K562 (cell line): ENCODE measurements around the gene SLC18B1. TPM values are rescaled to one million over a fixed set of nuclear protein-coding genes. Genes with fewer than 3 reads are reported as not detected.

Experiments used
- ATAC-seq: fragments of 200-7000 bp; cut with Tn5 transposase; 3 replicates; pipeline ENCODE4 v1.9.1; 2020; ENCODE audit warnings: moderate library complexity
- BruUV-seq: library from RNA; stranded (reverse); fragments of 400-500 nt; replicated peaks from 2 replicates; lab custom pipeline; 2021; lab: Mats Ljungman, UMichigan
- CTCF ChIA-PET: fragments of 300-600 bp; formaldehyde crosslinking; extraction: SDS; loops from one replicate; lab custom pipeline; 2021; ENCODE audit warnings: low intra/inter-chr PET ratio; lab: Yijun Ruan, JAX
- POLR2A ChIA-PET: fragments of 300-600, 350-650 bp; sonication (Branson Sonifier 250); formaldehyde crosslinking; extraction: SDS; loops from one replicate; lab custom pipeline; 2021; ENCODE audit warnings: antibody characterized with exemption, inconsistent platforms; lab: Yijun Ruan, JAX
- DNase-seq, 4 experiments: peaks; one replicate each; pipeline versions ENCODE4 v3.0.0 to v3.0.0-alpha.2; 2011 to 2018; ENCODE audit warnings: low spot score in 3 of 4, mixed read lengths in 3 of 4; ENCODE audit errors: extremely low read depth in 1 of 4
- FAIRE-seq: peaks from 2 replicates; lab custom pipeline; 2011; peaks lifted over from hg19 to GRCh38; lab: Jason Lieb, UNC
- H2AFZ ChIP-seq: 2 replicates; pipeline ENCODE4 v1.6.0; 2011; ENCODE audit warnings: low read depth, low read length, control low read depth, inconsistent platforms
- H3K27ac ChIP-seq: fragments of 200-600 bp; 3 replicates; pipeline ENCODE4 v1.8.0; 2011; ENCODE audit warnings: low read depth, mild to moderate bottlenecking, control low read depth, inconsistent platforms, low read length, moderate library complexity, mixed read lengths; ENCODE audit errors: extremely low read depth
- H3K27me3 ChIP-seq, 2 experiments: fragments of 300-600 bp in 1 of 2; 2 replicates in 1 of 2; 3 replicates in 1 of 2; pipeline versions ENCODE4 v1.6.0 to v1.8.0; 2011; ENCODE audit warnings: inconsistent platforms in 2 of 2, low read length in 2 of 2, mild to moderate bottlenecking in 1 of 2, mixed read lengths in 1 of 2, moderate library complexity in 1 of 2; ENCODE audit not compliant: control insufficient read depth in 2 of 2, insufficient read depth in 2 of 2
- H3K36me3 ChIP-seq: fragments of 300-600 bp; 3 replicates; pipeline ENCODE4 v1.8.0; 2011; ENCODE audit warnings: mild to moderate bottlenecking, low read length, inconsistent platforms; ENCODE audit not compliant: control insufficient read depth, insufficient read depth
- H3K4me1 ChIP-seq, 2 experiments: fragments of 200-600 bp in 1 of 2; replicated peaks in 1 of 2; 2 replicates in 1 of 2; 3 replicates in 1 of 2; pipeline versions ENCODE4 v1.5.1 to v1.8.0; 2011; ENCODE audit warnings: inconsistent platforms in 2 of 2, low read length in 2 of 2, mild to moderate bottlenecking in 1 of 2, mixed read lengths in 1 of 2, moderate library complexity in 1 of 2; ENCODE audit not compliant: control insufficient read depth in 2 of 2, insufficient read depth in 2 of 2
- H3K4me2 ChIP-seq: 2 replicates; pipeline ENCODE4 v1.6.1; 2011; ENCODE audit warnings: low read length, control low read depth, inconsistent platforms, mixed read lengths; ENCODE audit not compliant: insufficient read depth
- H3K4me3 ChIP-seq: fragments of 200-600 bp; sonication (generic), shearing (Covaris generic); 2 replicates; pipeline ENCODE4 v1.5.1; 2016; ENCODE audit warnings: control low read depth, inconsistent platforms
- H3K79me2 ChIP-seq: fragments of 200-600 bp; 3 replicates; pipeline ENCODE4 v1.8.0; 2011; ENCODE audit warnings: low read length, inconsistent platforms; ENCODE audit not compliant: control insufficient read depth, insufficient read depth
- H3K9ac ChIP-seq, 2 experiments: 2 replicates each; pipeline versions ENCODE4 v1.6.0 to v1.6.1; 2011; ENCODE audit warnings: low read depth in 2 of 2, low read length in 2 of 2, control low read depth in 1 of 2, inconsistent platforms in 1 of 2, mild to moderate bottlenecking in 1 of 2, mixed read lengths in 1 of 2; ENCODE audit not compliant: insufficient read depth in 1 of 2
- H3K9me1 ChIP-seq: one replicate; pipeline ENCODE4 v1.6.0; 2011; ENCODE audit warnings: inconsistent platforms, mild to moderate bottlenecking, low read length, moderate library complexity; ENCODE audit not compliant: control insufficient read depth, insufficient read depth
- H3K9me3 ChIP-seq: replicated peaks from 2 replicates; pipeline ENCODE4 v1.5.1; 2011; ENCODE audit warnings: low read depth, low read length, inconsistent platforms; ENCODE audit not compliant: control insufficient read depth, insufficient read depth
- H4K20me1 ChIP-seq: replicated peaks from 2 replicates; pipeline ENCODE4 v1.6.1; 2011; ENCODE audit warnings: low read length, inconsistent platforms, mixed read lengths; ENCODE audit not compliant: control insufficient read depth, insufficient read depth
- ARNT ChIP-seq, 2 experiments: fragments of 450-650 bp; IDR thresholded peaks; 2 replicates each; pipeline ENCODE4 v1.6.1; 2016; ENCODE audit warnings: mild to moderate bottlenecking in 1 of 2
- CBX2 ChIP-seq: fragments of 200-600 bp; sonication (generic); IDR thresholded peaks from one replicate; pipeline ENCODE4 v1.6.1; 2012; ENCODE audit warnings: mild to moderate bottlenecking, low read length, inconsistent platforms; ENCODE audit not compliant: insufficient read depth, poor library complexity, severe bottlenecking
- EGR1 ChIP-seq: fragments of 450-650 bp; conservative IDR thresholded peaks from 2 replicates; pipeline ENCODE4 v1.6.1; 2017; ENCODE audit warnings: mild to moderate bottlenecking
- ESRRA ChIP-seq: fragments of 450-650 bp; IDR thresholded peaks from 2 replicates; pipeline ENCODE4 v1.6.1; 2014; ENCODE audit warnings: low read depth, mild to moderate bottlenecking, moderate library complexity, borderline replicate concordance
- FOSL1 ChIP-seq: fragments of 200-800 bp; sonication (Bioruptor generic); conservative IDR thresholded peaks from 2 replicates; pipeline ENCODE4 v1.6.1; 2016; ENCODE audit warnings: missing genetic modification characterization, missing compliant biosample characterization
- KDM4B ChIP-seq, 2 experiments: fragments of 450-650 bp in 1 of 2; sonication (generic) in 1 of 2; IDR thresholded peaks; 2 replicates each; pipeline ENCODE4 v1.6.1; 2016 to 2017; ENCODE audit warnings: borderline replicate concordance in 2 of 2, antibody characterized with exemption in 1 of 2, low read depth in 1 of 2, mild to moderate bottlenecking in 1 of 2
- KLF6 ChIP-seq: fragments of 250-450 bp; sonication (Bioruptor Pico); IDR thresholded peaks from 2 replicates; pipeline ENCODE4 v1.4.0; 2020; ENCODE audit warnings: mild to moderate bottlenecking, moderate library complexity, borderline replicate concordance
- NBN ChIP-seq: fragments of 450-650 bp; IDR thresholded peaks from 2 replicates; pipeline ENCODE4 v1.6.1; 2016; ENCODE audit warnings: low read depth, mild to moderate bottlenecking
- NCOA6 ChIP-seq: fragments of 450-650 bp; IDR thresholded peaks from 2 replicates; pipeline ENCODE4 v1.6.1; 2017; ENCODE audit warnings: mild to moderate bottlenecking
- NEUROD1 ChIP-seq: fragments of 150-350 bp; IDR thresholded peaks from 2 replicates; pipeline ENCODE4 v1.6.1; 2014; ENCODE audit warnings: borderline replicate concordance, low read length, low read depth; ENCODE audit not compliant: partially characterized antibody
- TAF7 ChIP-seq: fragments of 450-650 bp; IDR thresholded peaks from 2 replicates; pipeline ENCODE4 v1.6.1; 2016; ENCODE audit warnings: missing genetic modification characterization, missing compliant biosample characterization
- XRCC4 ChIP-seq: IDR thresholded peaks from one replicate; pipeline ENCODE4 v1.6.1; 2011; ENCODE audit not compliant: insufficient read depth, insufficient read length; ENCODE audit errors: extremely low read depth
- ZNF584 ChIP-seq: fragments of 200-800 bp; sonication (Bioruptor generic); IDR thresholded peaks from 2 replicates; pipeline ENCODE4 v1.6.1; 2016; ENCODE audit warnings: low read depth, mild to moderate bottlenecking, missing genetic modification characterization, missing compliant biosample characterization
- WGBS: fragments of 100-300 bp; shearing (Covaris generic); methylation state at CpG from one replicate; pipeline ENCODE4 v1.1.6; 2016; ENCODE audit warnings: low coverage, mixed read lengths; ENCODE audit not compliant: insufficient coverage; ENCODE audit errors: missing lambda C conversion rate; 5-methylcytosine and 5-hydroxymethylcytosine counted together
- in situ Hi-C: fragments of 300-500 bp; cut with MboI; formaldehyde crosslinking; loops from 4 replicates; pipeline ENCODE4 v1.15.0; 2018; ENCODE audit warnings: inconsistent platforms, mixed read lengths
- intact Hi-C: fragments of 100-400 bp; cut with micrococcal nuclease; formaldehyde crosslinking; loops from 2 replicates; pipeline ENCODE4 v1.14.2; 2022
- polyA plus RNA-seq, 8 experiments: library from polyadenylated mRNA; depleted of rRNA in 4 of 8; stranded (reverse) in 5 of 8; unstranded in 3 of 8; fragments of >200 nt; fragmentation: Nextera tagmentation in 2 of 8; fragmentation: Illumina TruSeq in 1 of 8; extraction: Ambion mirVana in 2 of 8; extraction: Trizol in 1 of 8; gene quantifications; 2 replicates each; pipeline versions ENCODE4 v1.2.1 to v1.2.3, GENCODE V29; 2011 to 2014; ENCODE audit warnings: inconsistent platforms in 1 of 8, missing spikeins in 1 of 8
- total RNA-seq, 7 experiments: library from RNA; depleted of rRNA in 6 of 7; stranded (reverse); fragments of >200 nt in 6 of 7; fragmentation: Illumina TruSeq in 2 of 7; extraction: Trizol in 2 of 7; gene quantifications; 2 replicates each; pipeline versions ENCODE4 v1.2.1 to v1.2.3, GENCODE V29; 2011 to 2021; ENCODE audit warnings: low replicate concordance in 1 of 7

The SLC18B1 gene
- total and polyA plus RNA-seq, 9 of the 15 experiments (the other 6 are each of a cell fraction or from before 2014, with no cell fraction given) = 10.4 to 49.1 (median 32.0) TPM

DNA sequence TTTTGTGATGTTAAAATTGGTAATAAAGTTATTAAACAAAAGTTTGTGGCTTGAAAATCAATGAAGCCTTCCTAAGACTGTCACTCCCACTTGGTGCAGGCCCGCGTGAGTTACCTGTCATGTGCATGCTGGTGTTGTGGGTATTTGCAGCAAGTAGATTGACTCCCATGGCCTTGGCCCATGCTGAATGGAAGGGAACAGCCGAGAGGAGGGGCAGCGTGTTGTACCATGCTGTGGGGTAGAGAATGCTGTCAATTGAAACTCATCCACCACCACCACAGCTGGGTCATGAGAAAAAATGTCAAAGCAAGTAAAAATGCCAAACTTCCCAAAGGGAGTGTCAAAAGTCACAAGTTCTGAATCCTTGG is 71.8 kb downstream of the SLC18B1 start:
- Histone ChIP-seq H2AFZ (no peak overlapping the region), H3K4me2 (no peak overlapping the region), H3K36me3 (no peaks in the 10 kb centered on the region), H3K79me2 (no peaks in the 10 kb centered on the region), H3K27ac (no peak overlapping the region), H3K4me3 (no peak overlapping the region), H3K9ac (no peak overlapping the region), H4K20me1 (no peaks in the 10 kb centered on the region), H3K27me3 (peaks cover 3 to 12% of the 10 kb centered on the region in 2 experiments; a peak in 4 of 5 replicates), H3K9me3 (no peaks in the 10 kb centered on the region), H3K4me1 (no peaks in the 10 kb centered on the region), H3K9me1 (no peaks in the 10 kb centered on the region)
- POLR2A ChIA-PET = no interaction called here
- WGBS = 4% methylated on average over 4 of the region's 4 CpGs
- CTCF ChIA-PET = no interaction called here
- ATAC-seq (no peak), DNase-seq (no peak), FAIRE-seq (no peak)
- BruUV-seq = no TSS peak
- TF ChIP-seq KDM4B (IDR thresholded peaks at IDR 0.05; ENCODE audit: borderline replicate concordance in 2 of 2, low read depth in 1 of 2) (no peak), FOSL1 (tag) (no peak), CBX2 (no peak), ARNT (IDR thresholded peaks at IDR 0.05) (no peak), EGR1 (no peak), NBN (no peak), XRCC4 (no peak), NCOA6 (no peak), NEUROD1 (no peak), KLF6 (CRISPR knock-in tag) (no peak), ESRRA (no peak), TAF7 (tag) (no peak), ZNF584 (CRISPR knock-in tag) (no peak)
- in situ Hi-C loops (no loop called here), intact Hi-C loops (no loop called here)
